Neural cell (in vitro differentiated cells): Measurements from ENCODE around the gene PKP3. TPM values are rescaled to one million over a fixed set of nuclear protein-coding genes. Genes with fewer than 3 reads are reported as not detected.

Source experiments
- H2AFZ ChIP-seq: fragments of 200-600, 300-800 bp; sonication (generic), shearing (Covaris generic); 2 replicates; pipeline ENCODE4 v1.6.0; 2014; ENCODE audit warnings: low read depth, mild to moderate bottlenecking, antibody characterized with exemption, low read length, moderate library complexity
- H3F3A ChIP-seq: fragments of 200-600 bp; shearing (Covaris generic); 2 replicates; pipeline ENCODE4 v1.6.1; 2016; ENCODE audit warnings: mild to moderate bottlenecking, moderate library complexity, mixed read lengths, antibody characterized with exemption, low read length; ENCODE audit not compliant: insufficient read depth, poor library complexity, severe bottlenecking
- H3K27ac ChIP-seq: fragments of 200-600, 300-800 bp; sonication (generic), shearing (Covaris generic); 2 replicates; pipeline ENCODE4 v1.5.1; 2014; ENCODE audit warnings: mild to moderate bottlenecking, low read length, moderate library complexity
- H3K27me3 ChIP-seq: fragments of 300-800, 200-600 bp; sonication (generic), shearing (Covaris generic); 2 replicates; pipeline ENCODE4 v1.6.0; 2014; ENCODE audit warnings: mild to moderate bottlenecking, low read depth, low read length, moderate library complexity; ENCODE audit not compliant: insufficient read depth
- H3K36me3 ChIP-seq: fragments of 300-800, 200-600 bp; sonication (generic), shearing (Covaris generic); 2 replicates; pipeline ENCODE4 v1.5.1; 2014; ENCODE audit warnings: mild to moderate bottlenecking, antibody characterized with exemption, low read length, moderate library complexity; ENCODE audit not compliant: insufficient read depth
- H3K4me2 ChIP-seq: fragments of 300-800, 200-600 bp; sonication (generic), shearing (Covaris generic); 2 replicates; pipeline ENCODE4 v1.6.0; 2014; ENCODE audit warnings: mild to moderate bottlenecking, low read length
- H3K4me3 ChIP-seq: fragments of 300-800, 200-600 bp; sonication (generic), shearing (Covaris generic); 2 replicates; pipeline ENCODE4 v1.5.1; 2014; ENCODE audit warnings: mild to moderate bottlenecking, low read length, moderate library complexity
- H3K79me2 ChIP-seq: fragments of 200-600 bp; shearing (Covaris generic); replicated peaks from 2 replicates; pipeline ENCODE4 v1.6.0; 2014; ENCODE audit warnings: mild to moderate bottlenecking, low read length, moderate library complexity; ENCODE audit not compliant: insufficient read depth
- H3K9ac ChIP-seq: fragments of 300-800, 200-600 bp; sonication (generic), shearing (Covaris generic); 2 replicates; pipeline ENCODE4 v1.6.1; 2016; ENCODE audit warnings: mild to moderate bottlenecking, low read length, mixed read lengths
- H3K9me2 ChIP-seq: fragments of 200-600 bp; shearing (Covaris generic); 2 replicates; pipeline ENCODE4 v1.6.1; 2016; ENCODE audit warnings: mild to moderate bottlenecking, low read length, mixed read lengths; ENCODE audit not compliant: insufficient read depth
- H3K9me3 ChIP-seq: fragments of 200-600, 300-800 bp; sonication (generic), shearing (Covaris generic); 2 replicates; pipeline ENCODE4 v1.6.1; 2016; ENCODE audit warnings: mild to moderate bottlenecking, mixed run types, low read length, moderate library complexity, mixed read lengths
- H4K20me1 ChIP-seq: fragments of 200-600 bp; shearing (Covaris generic); 2 replicates; pipeline ENCODE4 v1.6.1; 2016; ENCODE audit warnings: mild to moderate bottlenecking, mixed run types; ENCODE audit not compliant: insufficient read depth
- CTCF ChIP-seq: fragments of 450-650 bp; IDR thresholded peaks from 2 replicates; pipeline ENCODE4 v1.5.1; 2014; ENCODE audit warnings: antibody characterized with exemption, mild to moderate bottlenecking, moderate library complexity; ENCODE audit not compliant: poor library complexity, severe bottlenecking
- EP300 ChIP-seq: fragments of 450-650 bp; conservative IDR thresholded peaks from 2 replicates; pipeline ENCODE4 v1.6.1; 2014; ENCODE audit warnings: antibody characterized with exemption, mild to moderate bottlenecking, moderate library complexity; ENCODE audit not compliant: poor library complexity, severe bottlenecking
- EZH2 ChIP-seq: fragments of 200-600, 300-800 bp; shearing (Covaris generic), sonication (generic); IDR thresholded peaks from 2 replicates; pipeline ENCODE4 v1.6.1; 2014; ENCODE audit warnings: antibody characterized with exemption, low read length, borderline replicate concordance, mild to moderate bottlenecking; ENCODE audit not compliant: insufficient read depth, poor library complexity, severe bottlenecking
- MXI1 ChIP-seq: fragments of 450-650 bp; conservative IDR thresholded peaks from 2 replicates; pipeline ENCODE4 v1.6.1; 2014; ENCODE audit warnings: antibody characterized with exemption, mild to moderate bottlenecking; ENCODE audit not compliant: poor library complexity, severe bottlenecking
- POLR2AphosphoS5 ChIP-seq: IDR thresholded peaks from 2 replicates; pipeline ENCODE4 v1.6.1; 2012
- RAD21 ChIP-seq: fragments of 450-650 bp; conservative IDR thresholded peaks from 2 replicates; pipeline ENCODE4 v1.6.1; 2014; ENCODE audit warnings: antibody characterized with exemption, mild to moderate bottlenecking, moderate library complexity
- REST ChIP-seq: IDR thresholded peaks from 2 replicates; pipeline ENCODE4 v1.6.1; 2012; ENCODE audit warnings: borderline replicate concordance
- SMC3 ChIP-seq: fragments of 450-650 bp; conservative IDR thresholded peaks from 2 replicates; pipeline ENCODE4 v1.6.1; 2014; ENCODE audit warnings: antibody characterized with exemption, mild to moderate bottlenecking, moderate library complexity; ENCODE audit not compliant: poor library complexity
- TAF1 ChIP-seq: IDR thresholded peaks from 2 replicates; pipeline ENCODE4 v1.6.1; 2012; ENCODE audit warnings: low read depth
- polyA plus RNA-seq: library from polyadenylated mRNA; depleted of rRNA; stranded (reverse); fragments of >200 nt; gene quantifications from 2 replicates; pipeline ENCODE4 v1.2.3, GENCODE V29; 2014

The PKP3 gene
- polyA plus RNA-seq, 1 donor from 2014 or later = not detected

DNA sequence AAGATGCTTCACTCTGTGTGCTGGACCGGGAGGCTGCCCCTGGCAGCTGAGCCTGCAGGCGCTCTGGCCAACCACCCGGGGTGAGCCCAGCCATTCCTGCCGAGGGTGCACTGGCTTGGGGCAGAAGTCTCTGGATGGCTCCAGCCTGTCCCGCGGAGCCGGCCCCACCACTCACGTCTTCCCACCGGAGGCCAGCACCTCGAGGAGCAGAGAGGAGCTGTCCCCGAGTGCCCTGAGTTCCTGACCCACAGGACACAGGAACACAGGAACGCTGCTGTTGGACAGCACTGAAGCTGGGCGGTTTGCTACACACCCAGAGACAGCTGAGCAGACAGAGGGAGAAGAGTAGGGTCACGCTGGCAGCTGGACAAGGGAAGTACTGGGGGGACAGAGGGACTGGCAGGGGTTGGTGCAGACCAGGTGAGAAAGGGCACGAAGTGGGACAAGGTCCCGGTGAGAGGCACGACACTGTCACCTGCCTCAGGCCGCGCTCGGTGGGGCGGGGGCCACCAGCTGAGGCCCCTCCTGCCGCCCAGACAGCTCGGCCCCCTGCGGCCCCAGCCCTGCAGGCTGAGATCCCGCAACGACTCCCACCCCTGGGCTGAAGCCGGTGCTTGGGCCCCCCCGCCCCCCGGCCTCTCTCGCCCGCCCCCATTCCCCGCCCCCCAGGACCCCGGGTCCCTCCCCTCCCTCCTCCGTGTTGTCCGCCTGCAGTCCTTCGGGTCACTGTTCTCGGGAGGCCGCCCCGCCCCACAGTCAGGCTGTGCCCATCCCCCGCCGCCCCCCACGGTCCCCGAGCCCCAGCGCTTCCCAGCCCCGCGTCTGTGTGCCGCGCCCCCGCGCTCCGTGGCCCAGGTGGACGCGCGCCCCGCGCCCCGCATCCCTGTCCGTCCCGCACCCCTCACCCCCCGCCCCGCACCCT is 25.3 kb upstream of the PKP3 start:
- Histone ChIP-seq H3K79me2 (peaks cover 16% of the 10 kb centered on the region), H3K9me3 (no peaks in the 10 kb centered on the region), H3K9ac (peak overlapping the region; percentile 62), H4K20me1 (no peaks in the 10 kb centered on the region), H3K27me3 (no peaks in the 10 kb centered on the region), H3K27ac (peak overlapping the region; percentile 58), H3K36me3 (no peaks in the 10 kb centered on the region), H3K4me2 (no peak overlapping the region), H3K4me3 (peak overlapping the region; percentile 63), H3K9me2 (no peaks in the 10 kb centered on the region), H3F3A (no peaks in the 10 kb centered on the region), H2AFZ (no peak overlapping the region)
- TF ChIP-seq POLR2AphosphoS5 (peak; percentile 36), SMC3 (no peak), MXI1 (no peak), TAF1 (no peak), EZH2 (no peak)

DNA sequence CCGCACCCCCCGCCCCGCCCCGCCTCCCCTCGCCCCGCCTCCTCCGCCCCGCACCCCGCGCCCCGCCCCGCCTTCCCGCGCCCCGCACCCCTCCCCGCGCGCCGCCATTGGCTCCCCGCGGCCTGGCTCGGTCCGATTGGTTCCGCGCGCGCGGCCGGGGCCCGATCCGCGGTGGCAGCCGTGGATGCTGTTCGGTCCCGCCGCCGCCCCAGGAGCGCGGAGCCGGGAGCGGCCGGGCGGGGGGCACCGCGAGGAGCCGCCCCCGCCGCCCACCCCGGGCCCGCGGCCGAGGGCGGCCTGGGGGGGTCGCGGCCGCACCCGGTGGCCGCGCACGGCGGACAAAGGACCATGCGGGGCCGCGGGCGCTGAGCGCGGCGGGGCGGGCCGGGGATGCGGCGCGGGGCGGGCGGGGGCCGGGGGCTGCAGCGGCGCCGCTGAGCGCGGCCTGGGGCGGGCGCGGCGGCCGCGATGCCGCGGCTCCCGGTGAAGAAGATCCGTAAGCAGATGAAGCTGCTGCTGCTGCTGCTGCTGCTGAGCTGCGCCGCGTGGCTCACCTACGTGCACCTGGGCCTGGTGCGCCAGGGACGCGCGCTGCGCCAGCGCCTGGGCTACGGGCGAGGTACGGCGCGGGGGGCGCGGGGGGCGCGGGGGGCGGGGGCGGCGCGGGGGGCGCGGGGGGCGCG is 24.5 kb upstream of the PKP3 start, which contains the start of gene B4GALNT4:
Gene B4GALNT4 (plus strand): TSS at position 164 of the 683 bp plus-strand sequence. CDS start 305 bp downstream, at position 469.
- Histone ChIP-seq H3K9me3 (no peaks in the 10 kb centered on the region), H3K36me3 (no peaks in the 10 kb centered on the region), H3F3A (no peaks in the 10 kb centered on the region), H2AFZ (no peak within 1 kb of the TSS), H3K9ac (peak within 1 kb of the TSS; percentile 95), H3K27me3 (no peaks in the 10 kb centered on the region), H4K20me1 (no peaks in the 10 kb centered on the region), H3K27ac (peak within 1 kb of the TSS; percentile 87), H3K79me2 (peaks cover 16% of the 10 kb centered on the region), H3K9me2 (no peaks in the 10 kb centered on the region), H3K4me2 (peak within 1 kb of the TSS; percentile 99), H3K4me3 (peak within 1 kb of the TSS; percentile 90)
- TF ChIP-seq TAF1 (peak; percentile 22), SMC3 (no peak), POLR2AphosphoS5 (peak; percentile 51), MXI1 (no peak), CTCF (no peak), REST (no peak), RAD21 (no peak), EZH2 (no peak), EP300 (no peak)
